Gastrocnemius medialis (tissue), 4 donors: ENCODE data around the gene GPR152.

ENCODE experiments used
- CTCF ChIP-seq, 5 experiments: fragments of 450-650 bp in 3 of 5; fragments of 200-600 bp in 2 of 5; sonication (generic) in 2 of 5; IDR thresholded peaks in 4 of 5; conservative IDR thresholded peaks in 1 of 5; 1 replicate in 4 of 5; 2 replicates in 1 of 5; pipeline ENCODE4 v1.5.1; 2016 to 2019; ENCODE audit warnings: antibody characterized with exemption in 5 of 5, mild to moderate bottlenecking in 3 of 5, moderate library complexity in 3 of 5
- POLR2A ChIP-seq, 2 donors: fragments of 450-650 bp; IDR thresholded peaks; one replicate each; pipeline ENCODE4 v1.6.1; 2017; ENCODE audit warnings: antibody characterized with exemption in 2 of 2, mild to moderate bottlenecking in 2 of 2, moderate library complexity in 2 of 2

GRCh38 chr11:67464411-67465188 is 12.1 kb upstream of the GPR152 start:
- TF ChIP-seq POLR2A (IDR thresholded peaks at IDR 0.05) (peak; percentile 21 to 26), CTCF (IDR thresholded peaks at IDR 0.05 in 4 of 5, conservative IDR thresholded peaks at IDR 0.05 in 1 of 5) (no peak)
